HepG2 (cell line): Measurements from ENCODE around the gene ZNF121. TPM values are rescaled to one million over a fixed set of nuclear protein-coding genes. Genes with fewer than 3 reads are reported as not detected.

Source experiments
- ATAC-seq: fragments of 200-7000 bp; cut with Tn5 transposase; 3 replicates; pipeline ENCODE4 v1.9.1; 2020; ENCODE audit warnings: mild to moderate bottlenecking, moderate library complexity
- BruUV-seq: library from RNA; stranded (reverse); fragments of 400-500 nt; replicated peaks from 2 replicates; lab custom pipeline; 2021; lab: Mats Ljungman, UMichigan
- CTCF ChIA-PET: fragments of 300-600 bp; formaldehyde crosslinking; extraction: SDS; loops from one replicate; lab custom pipeline; 2021; ENCODE audit warnings: low total read pairs, inconsistent platforms, low intra/inter-chr PET ratio; lab: Yijun Ruan, JAX
- POLR2A ChIA-PET: fragments of 350-600 bp; sonication (Branson Sonifier 250); formaldehyde crosslinking; loops from one replicate; lab custom pipeline; 2020; ENCODE audit warnings: antibody characterized with exemption, inconsistent platforms; lab: Yijun Ruan, JAX
- DNase-seq: peaks from one replicate; pipeline ENCODE4 v3.0.0-alpha.2; 2015; ENCODE audit warnings: low spot score
- FAIRE-seq: peaks from 3 replicates; lab custom pipeline; 2011; peaks lifted over from hg19 to GRCh38; lab: Jason Lieb, UNC
- H2AFZ ChIP-seq: one replicate; pipeline ENCODE4 v1.6.1; 2011; ENCODE audit warnings: low read length, inconsistent platforms
- H3K27ac ChIP-seq: fragments of 300-600 bp; 3 replicates; pipeline ENCODE4 v1.8.0; 2011; ENCODE audit warnings: mixed run types, mild to moderate bottlenecking, mixed read lengths, low read length, inconsistent platforms; ENCODE audit not compliant: insufficient read depth; ENCODE audit errors: extremely low read length
- H3K27me3 ChIP-seq, 2 experiments: fragments of 200-600 bp in 1 of 2; 2 replicates in 1 of 2; 3 replicates in 1 of 2; pipeline versions ENCODE4 v1.6.0 to v1.8.0; 2011; ENCODE audit warnings: low read length in 2 of 2, mild to moderate bottlenecking in 2 of 2, moderate library complexity in 2 of 2, inconsistent platforms in 1 of 2; ENCODE audit not compliant: insufficient read depth in 2 of 2, control insufficient read depth in 1 of 2
- H3K36me3 ChIP-seq, 2 experiments: fragments of 200-600 bp in 1 of 2; replicated peaks in 1 of 2; 2 replicates in 1 of 2; 3 replicates in 1 of 2; pipeline versions ENCODE4 v1.5.1 to v1.8.0; 2011; ENCODE audit warnings: low read length in 2 of 2, inconsistent platforms in 1 of 2; ENCODE audit not compliant: insufficient read depth in 2 of 2, control insufficient read depth in 1 of 2
- H3K4me1 ChIP-seq: 2 replicates; pipeline ENCODE4 v1.5.1; 2012; ENCODE audit warnings: low read length, inconsistent platforms; ENCODE audit not compliant: insufficient read depth
- H3K4me2 ChIP-seq: 2 replicates; pipeline ENCODE4 v1.6.0; 2011; ENCODE audit warnings: low read depth, low read length, inconsistent platforms
- H3K4me3 ChIP-seq, 3 experiments: fragments of 200-600 bp in 1 of 3; sonication (generic), shearing (Covaris generic) in 1 of 3; replicated peaks in 1 of 3; 2 replicates each; pipeline ENCODE4 v1.5.1; 2011 to 2016; ENCODE audit warnings: low read length in 3 of 3, inconsistent platforms in 2 of 3, low read depth in 2 of 3, mild to moderate bottlenecking in 2 of 3, control low read depth in 1 of 3, mixed read lengths in 1 of 3; ENCODE audit not compliant: insufficient read depth in 1 of 3
- H3K79me2 ChIP-seq: one replicate; pipeline ENCODE4 v1.6.1; 2011; ENCODE audit warnings: low read length, inconsistent platforms; ENCODE audit not compliant: insufficient read depth
- H3K9ac ChIP-seq: 2 replicates; pipeline ENCODE4 v1.6.0; 2011; ENCODE audit warnings: mild to moderate bottlenecking, low read depth, low read length, inconsistent platforms; ENCODE audit not compliant: insufficient read depth
- H3K9me3 ChIP-seq: 2 replicates; pipeline ENCODE4 v1.5.1; 2012; ENCODE audit warnings: mild to moderate bottlenecking, low read length
- H4K20me1 ChIP-seq: 2 replicates; pipeline ENCODE4 v1.6.0; 2011; ENCODE audit warnings: inconsistent platforms, mild to moderate bottlenecking, low read length, moderate library complexity; ENCODE audit not compliant: insufficient read depth
- BCL3 ChIP-seq: sonication (generic); formaldehyde crosslinking; IDR thresholded peaks from 2 replicates; pipeline ENCODE4 v1.5.1; 2020; ENCODE audit warnings: mild to moderate bottlenecking, missing genetic modification reagents, moderate library complexity
- CENPX ChIP-seq: sonication (generic); formaldehyde crosslinking; IDR thresholded peaks from 2 replicates; pipeline ENCODE4 v1.9.0; 2021; ENCODE audit warnings: mild to moderate bottlenecking, missing genetic modification reagents, moderate library complexity
- CREB3 ChIP-seq: sonication (generic); formaldehyde crosslinking; IDR thresholded peaks from 2 replicates; pipeline ENCODE4 v1.5.0; 2020; ENCODE audit warnings: missing genetic modification reagents
- FOSL2 ChIP-seq: sonication (generic); formaldehyde crosslinking; IDR thresholded peaks from 2 replicates; pipeline ENCODE4 v1.4.0; 2020; ENCODE audit warnings: missing genetic modification reagents
- GATA4 ChIP-seq: sonication (generic); IDR thresholded peaks from 2 replicates; pipeline ENCODE4 v1.6.1; 2016; ENCODE audit warnings: antibody characterized with exemption, low read depth, borderline replicate concordance
- HMG20B ChIP-seq: conservative IDR thresholded peaks from 2 replicates; pipeline ENCODE4 v1.6.1; 2016; ENCODE audit warnings: missing genetic modification reagents, missing compliant biosample characterization
- HNRNPL ChIP-seq: fragments of 200-400 bp; formaldehyde crosslinking; IDR thresholded peaks from 2 replicates; pipeline ENCODE4 v1.6.1; 2017; ENCODE audit warnings: mild to moderate bottlenecking, low read depth, low read length
- JUN ChIP-seq: sonication (generic); formaldehyde crosslinking; IDR thresholded peaks from 2 replicates; pipeline ENCODE4 v1.4.0; 2020; ENCODE audit warnings: mild to moderate bottlenecking, missing genetic modification reagents
- MAFF ChIP-seq: IDR thresholded peaks from 2 replicates; pipeline ENCODE4 v1.6.1; 2011; ENCODE audit warnings: low read depth, low read length, improper control_type of control experiment
- MLLT10 ChIP-seq: sonication (generic); formaldehyde crosslinking; IDR thresholded peaks from 2 replicates; pipeline ENCODE4 v1.4.0; 2020; ENCODE audit warnings: missing genetic modification reagents
- NFYC ChIP-seq: IDR thresholded peaks from 2 replicates; pipeline ENCODE4 v1.6.1; 2016; ENCODE audit warnings: missing genetic modification reagents, missing compliant biosample characterization
- ONECUT2 ChIP-seq: sonication (generic); formaldehyde crosslinking; IDR thresholded peaks from 2 replicates; pipeline ENCODE4 v1.4.0; 2020; ENCODE audit warnings: missing genetic modification reagents
- SETDB1 ChIP-seq: sonication (generic); formaldehyde crosslinking; IDR thresholded peaks from 2 replicates; pipeline ENCODE4 v1.5.1; 2020; ENCODE audit warnings: missing genetic modification reagents, mild to moderate bottlenecking, borderline replicate concordance
- SNAI1 ChIP-seq: sonication (generic); formaldehyde crosslinking; IDR thresholded peaks from 2 replicates; pipeline ENCODE4 v1.5.0; 2020; ENCODE audit warnings: mild to moderate bottlenecking, missing genetic modification reagents, borderline replicate concordance
- ZBTB34 ChIP-seq: sonication (generic); formaldehyde crosslinking; IDR thresholded peaks from 2 replicates; pipeline ENCODE4 v1.8.0; 2022; ENCODE audit warnings: mild to moderate bottlenecking, missing genetic modification reagents
- ZNF264 ChIP-seq: sonication (generic); formaldehyde crosslinking; IDR thresholded peaks from 2 replicates; pipeline ENCODE4 v1.4.0; 2020; ENCODE audit warnings: missing genetic modification reagents
- ZNF326 ChIP-seq: sonication (generic); formaldehyde crosslinking; IDR thresholded peaks from 2 replicates; pipeline ENCODE4 v1.4.0; 2020; ENCODE audit warnings: missing genetic modification reagents, borderline replicate concordance
- ZNF350 ChIP-seq: sonication (generic); formaldehyde crosslinking; IDR thresholded peaks from 2 replicates; pipeline ENCODE4 v1.4.0; 2020; ENCODE audit warnings: mild to moderate bottlenecking, low read depth, missing genetic modification reagents, borderline replicate concordance
- ZNF839 ChIP-seq: sonication (generic); formaldehyde crosslinking; IDR thresholded peaks from 2 replicates; pipeline ENCODE4 v1.4.0; 2020; ENCODE audit warnings: missing genetic modification reagents, mild to moderate bottlenecking, borderline replicate concordance
- ZSCAN22 ChIP-seq: sonication (generic); formaldehyde crosslinking; IDR thresholded peaks from 2 replicates; pipeline ENCODE4 v1.4.0; 2020; ENCODE audit warnings: mild to moderate bottlenecking, missing genetic modification reagents
- WGBS: methylation state at CpG from one replicate; pipeline ENCODE4 v1.1.6; 2017; ENCODE audit warnings: low lambda C conversion rate; 5-methylcytosine and 5-hydroxymethylcytosine counted together
- in situ Hi-C: cut with HindIII; loops from 2 replicates; pipeline ENCODE4 v1.10.0; 2017; ENCODE audit warnings: low pct_unique_long_range_greater_than_20kb; ENCODE audit not compliant: extremely low pct_ligation_motif_present
- intact Hi-C: fragments of 100-400 bp; cut with micrococcal nuclease; formaldehyde crosslinking; loops from one replicate; pipeline ENCODE4 v1.10.0; 2022; ENCODE audit not compliant: unreplicated experiment
- polyA plus RNA-seq, 8 experiments: library from polyadenylated mRNA; depleted of rRNA in 3 of 8; stranded (reverse) in 7 of 8; unstranded in 1 of 8; fragments of >200 nt; fragmentation: Illumina TruSeq in 4 of 8; extraction: Trizol in 4 of 8; gene quantifications; 2 replicates each; pipeline versions ENCODE4 v1.2.1 to v1.2.3, GENCODE V29; 2011 to 2016; ENCODE audit warnings: low read depth in 4 of 8, missing spikeins in 1 of 8, mixed read lengths in 1 of 8; ENCODE audit not compliant: insufficient read depth in 1 of 8
- total RNA-seq, 5 experiments: library from RNA; depleted of rRNA; stranded (reverse); fragments of >200 nt; fragmentation: Illumina TruSeq; extraction: Trizol; gene quantifications; 2 replicates each; pipeline ENCODE4 v1.2.3, GENCODE V29; 2016; ENCODE audit warnings: low read depth in 1 of 5
- TF ChIP-seq, protein P1 (sequence below): sonication (generic); formaldehyde crosslinking; IDR thresholded peaks from 2 replicates; pipeline ENCODE4 v1.8.1; 2023; ENCODE audit warnings: missing genetic modification reagents, mild to moderate bottlenecking, borderline replicate concordance

ZNF121 gene
- total and polyA plus RNA-seq, 2 of the 13 experiments (the other 11 are each of a cell fraction or from before 2014, with no cell fraction given): 7.8 to 56.3 TPM

DNA sequence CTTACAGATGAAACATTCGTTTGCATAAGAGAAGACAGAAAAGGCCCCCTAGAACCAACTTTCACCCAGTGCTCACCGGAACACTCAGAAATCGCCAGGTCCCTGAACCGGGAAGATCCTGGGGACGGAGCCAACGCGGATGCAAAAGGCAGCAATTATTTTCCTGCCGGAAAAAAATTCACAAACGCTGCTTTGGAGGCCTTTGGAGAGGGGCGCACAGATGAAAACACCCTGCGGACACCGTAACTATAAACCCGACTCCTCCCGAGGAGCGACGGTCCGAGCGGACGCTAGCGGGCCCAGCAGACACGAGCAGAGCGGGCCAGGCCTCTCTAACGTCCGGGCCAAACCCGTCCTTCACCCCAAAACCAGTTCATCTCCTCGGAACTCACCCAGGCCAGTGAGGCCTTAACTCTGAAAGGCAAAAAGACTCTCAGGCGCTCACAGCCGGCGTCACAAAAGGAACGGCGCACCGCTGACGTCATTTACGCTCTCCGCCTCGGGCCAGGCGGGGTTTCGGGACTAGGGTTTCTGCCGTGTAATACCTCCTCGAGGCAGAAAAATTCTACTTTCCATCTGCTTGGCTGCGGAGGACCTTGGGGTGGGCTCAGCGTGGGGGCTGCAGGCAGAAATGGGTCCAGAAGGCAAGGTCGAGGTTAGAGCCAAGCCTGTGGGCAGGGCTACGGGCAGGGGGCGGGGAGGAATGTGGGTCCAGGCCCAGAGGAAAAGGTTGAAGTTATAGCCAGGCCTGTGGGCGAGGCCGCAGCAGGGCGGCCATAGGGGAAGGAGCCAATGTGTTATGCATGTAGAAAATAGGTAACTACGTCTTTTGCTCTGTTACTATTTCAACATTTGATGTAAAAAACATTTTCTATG lies 45.9 kb downstream of the ZNF121 start, which contains the start of gene ZNF426:
ZNF426 (minus strand) TSS at position 463 of the 876 bp plus-strand sequence. CDS start 2,413 bp downstream, outside the sequence.
- Histone ChIP-seq H3K27ac (peak within 1 kb of the TSS; percentile 89), H3K4me1 (peaks cover 22% of the 10 kb centered on the region), H3K4me2 (peak within 1 kb of the TSS; percentile 62), H3K9me3 (no peaks in the 10 kb centered on the region), H3K4me3 (peak within 1 kb of the TSS; percentile 65 to 88 (median 86)), H3K27me3 (no peaks in the 10 kb centered on the region; a peak in 1 of 5 replicates), H3K9ac (peak within 1 kb of the TSS; percentile 91), H2AFZ (no peak within 1 kb of the TSS), H3K79me2 (peaks cover 13% of the 10 kb centered on the region), H4K20me1 (no peaks in the 10 kb centered on the region), H3K36me3 (peaks cover 10 to 33% of the 10 kb centered on the region in 2 experiments)
- DNase-seq (peak; percentile 84), FAIRE-seq (peak; percentile 63), ATAC-seq (peak; percentile 98)
- in situ Hi-C loops: no loop called here
- CTCF ChIA-PET: no interaction called here
- BruUV-seq: TSS peak; percentile 86
- POLR2A ChIA-PET: no interaction called here
- intact Hi-C loops: loop anchor here (1.0 kb wide), 2 partner anchors 48 to 215 kb away; no protein-coding TSS in a partner anchor
- 1% methylated on average over 35 of the region's 49 CpGs for WGBS
- TF ChIP-seq NFYC (CRISPR knock-in tag): no peak
- TF ChIP-seq HNRNPL: peak; percentile 58; the same call in 1 of the 2 replicates
- TF ChIP-seq FOSL2 (CRISPR knock-in tag): 0 out of 2 replicates have a peak, but pooled peaks have one; percentile 2
- no peak for TF ChIP-seq ZBTB34 (CRISPR knock-in tag)
- TF ChIP-seq ONECUT2 (CRISPR knock-in tag): no peak
- no peak for TF ChIP-seq SNAI1 (CRISPR knock-in tag)
- 0 out of 2 replicates have a peak, but pooled peaks have one; percentile 29 for TF ChIP-seq GATA4
- 0 out of 2 replicates have a peak, but pooled peaks have one; percentile 45 for TF ChIP-seq CREB3 (CRISPR knock-in tag)
- TF ChIP-seq ZSCAN22: no peak
- no peak for TF ChIP-seq CENPX (CRISPR knock-in tag)
- TF ChIP-seq ZNF326 (CRISPR knock-in tag): no peak
- peak; percentile 84 for TF ChIP-seq ZNF350
- TF ChIP-seq MAFF: no peak
- TF ChIP-seq HMG20B (CRISPR knock-in tag): no peak
- no peak for TF ChIP-seq ZNF839 (CRISPR knock-in tag)
- TF ChIP-seq SETDB1 (CRISPR knock-in tag): no peak
- TF ChIP-seq MLLT10 (CRISPR knock-in tag): no peak
- no peak for TF ChIP-seq JUN (CRISPR knock-in tag)
- TF ChIP-seq, protein P1, sequence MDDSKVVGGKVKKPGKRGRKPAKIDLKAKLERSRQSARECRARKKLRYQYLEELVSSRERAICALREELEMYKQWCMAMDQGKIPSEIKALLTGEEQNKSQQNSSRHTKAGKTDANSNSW (CRISPR knock-in tag): 0 out of 2 replicates have a peak, but pooled peaks have one; percentile 70
- TF ChIP-seq ZNF264 (CRISPR knock-in tag): 0 out of 2 replicates have a peak, but pooled peaks have one; percentile 57
- TF ChIP-seq BCL3 (CRISPR knock-in tag): 0 out of 2 replicates have a peak, but pooled peaks have one; percentile 46
